ENCODE data around the gene POLR1A. TPM values are rescaled to one million over a fixed set of nuclear protein-coding genes. Genes with fewer than 3 reads are reported as not detected.

Gene POLR1A
- total RNA-seq, 1 experiment from 2014 or later = 62.7 TPM

- H2BK15ac ChIP-seq (ENCODE audit: low read depth, low read length) = no peak overlapping the region
- Mint-ChIP-seq H3K36me3 (ENCODE audit: insufficient read depth in 1 of 3, low read depth in 3 of 3) (peaks cover 29 to 75% (median 67%) of the 10 kb centered on the region in 3 experiments; a peak in 6 of 7 replicates), H3K4me1 (no peaks in the 10 kb centered on the region)
These were observed 79.0 kb downstream of the POLR1A start for GRCh38 chr2:86026744-86027065.

More at GRCh38 chr2:86026744-86027065, 79.0 kb downstream of the POLR1A start:
- no peaks in the 10 kb centered on the region for H3K27me3 Mint-ChIP-seq (ENCODE audit: low read depth)
- H3K79me1 ChIP-seq (ENCODE audit: insufficient read depth, low read depth, low read length, poor library complexity, severe bottlenecking) = no peaks in the 10 kb centered on the region
- no peak overlapping the region for H3T11ph ChIP-seq (ENCODE audit: low read length)
- no peak overlapping the region for H3K27ac Mint-ChIP-seq
- no peak overlapping the region for H3K9ac ChIP-seq (ENCODE audit: extremely low read depth, insufficient read length, low read length)
- H3K18ac ChIP-seq (ENCODE audit: insufficient read length, low read depth, low read length) = no peak overlapping the region
- H2BK12ac ChIP-seq (ENCODE audit: insufficient read length, low read depth, low read length) = no peak overlapping the region
- H3K56ac ChIP-seq (ENCODE audit: insufficient read length, low read depth, low read length) = no peak overlapping the region
- H4K20me1 ChIP-seq (ENCODE audit: control insufficient read depth, insufficient read depth, insufficient read length) = no peaks in the 10 kb centered on the region
- H3K4ac ChIP-seq (ENCODE audit: low read depth, low read length) = no peak overlapping the region
- no peak overlapping the region for H4K8ac ChIP-seq (replicated peaks; ENCODE audit: insufficient read length, low read depth, low read length)
- H2BK5ac ChIP-seq (ENCODE audit: insufficient read length, low read length) = no peak overlapping the region
- no peak overlapping the region for H2AK5ac ChIP-seq (ENCODE audit: insufficient read length, low read length)
- no peak overlapping the region for H2BK20ac ChIP-seq (ENCODE audit: low read depth, low read length, poor library complexity, severe bottlenecking)
- H3K4me2 ChIP-seq (ENCODE audit: insufficient read depth, insufficient read length, low read length) = no peak overlapping the region
- no peak overlapping the region for H4K5ac ChIP-seq (ENCODE audit: insufficient read length, low read depth, low read length)
- no peak overlapping the region for H3K14ac ChIP-seq (ENCODE audit: insufficient read depth, low read length)
- whole genome bisulfite sequencing (ENCODE audit: extremely low coverage, insufficient read length, low lambda C conversion rate) = no CpG with 5 or more reads among the region's 6 CpGs
- H3K27ac ChIP-seq (ENCODE audit: insufficient read length, low read depth, low read length) = no peak overlapping the region
- H3K23ac ChIP-seq (ENCODE audit: insufficient read length, low read depth, low read length) = no peak overlapping the region
- no peaks in the 10 kb centered on the region for H3K23me2 ChIP-seq (ENCODE audit: insufficient read length, low read depth, low read length, poor library complexity, severe bottlenecking)
- H3K4me1 ChIP-seq (ENCODE audit: insufficient read depth, low read length) = no peaks in the 10 kb centered on the region
- H3K9me3 Mint-ChIP-seq = no peaks in the 10 kb centered on the region; a peak in 1 of 5 replicates
- no peaks in the 10 kb centered on the region for H3K27me3 ChIP-seq (ENCODE audit: insufficient read depth, low read length)
- TF ChIP-seq CTCF (conservative IDR thresholded peaks at IDR 0.05) = no peak
- H3K4me3 Mint-ChIP-seq = no peak overlapping the region
- no peaks in the 10 kb centered on the region for H3K9me3 ChIP-seq (ENCODE audit: control insufficient read depth, low read depth, low read length)
- H2AFZ ChIP-seq (ENCODE audit: low read length) = no peak overlapping the region
- H4K91ac ChIP-seq (ENCODE audit: insufficient read length, low read depth, low read length) = no peak overlapping the region
- DNase-seq = no peak
- no peak overlapping the region for H2BK120ac ChIP-seq (ENCODE audit: low read depth, low read length, poor library complexity, severe bottlenecking)
- H3K79me2 ChIP-seq (ENCODE audit: insufficient read depth, low read length) = no peaks in the 10 kb centered on the region
